ENCODE measurements around the gene PHF2.

The PHF2 gene

GRCh38 chr9:93587651-93588347, 11.4 kb downstream of the PHF2 start:
- DNase-seq: no peak

- DNase-seq: no peak
Observed at GRCh38 chr9:93588641-93589609, 12.5 kb downstream of the PHF2 start.

GRCh38 chr9:93589688-93590087, 13.3 kb downstream of the PHF2 start:
- no peak for DNase-seq

- no peak for DNase-seq
Observed at GRCh38 chr9:93590609-93591234, 14.3 kb downstream of the PHF2 start.

GRCh38 chr9:93591301-93592007, 15.1 kb downstream of the PHF2 start:
- no peak for DNase-seq

- DNase-seq: no peak
Observed at GRCh38 chr9:93592008-93592642, 15.7 kb downstream of the PHF2 start.

- no peak for DNase-seq
Observed at GRCh38 chr9:93592643-93593021, 16.2 kb downstream of the PHF2 start.

- DNase-seq: no peak
Observed at GRCh38 chr9:93593144-93593658, 16.8 kb downstream of the PHF2 start.

GRCh38 chr9:93594041-93594756, 17.8 kb downstream of the PHF2 start:
- no peak for DNase-seq

- DNase-seq: no peak
Observed at GRCh38 chr9:93595461-93595860, 19.1 kb downstream of the PHF2 start.

- DNase-seq: no peak
Observed at GRCh38 chr9:93595861-93596365, 19.5 kb downstream of the PHF2 start.

GRCh38 chr9:93596399-93596798, 20.0 kb downstream of the PHF2 start:
- no peak for DNase-seq

GRCh38 chr9:93597142-93597706, 20.8 kb downstream of the PHF2 start:
- DNase-seq: no peak

GRCh38 chr9:93597871-93598646, 21.7 kb downstream of the PHF2 start:
- no peak for DNase-seq

GRCh38 chr9:93598647-93599241, 22.4 kb downstream of the PHF2 start:
- DNase-seq: no peak

GRCh38 chr9:93599571-93600403, 23.4 kb downstream of the PHF2 start:
- DNase-seq: no peak

GRCh38 chr9:93600504-93600903, 24.1 kb downstream of the PHF2 start:
- DNase-seq: no peak

GRCh38 chr9:93601063-93601462, 24.7 kb downstream of the PHF2 start:
- DNase-seq: no peak

- no peak for DNase-seq
Observed at GRCh38 chr9:93601666-93602065, 25.3 kb downstream of the PHF2 start.
